OCI-LY1 (cell line): ENCODE results near the gene CWC22.

Source experiments
- CTCF ChIP-seq: fragments of 200-600 bp; sonication (generic), shearing (Covaris generic); IDR thresholded peaks from 2 replicates; pipeline ENCODE4 v1.5.1; 2017; ENCODE audit warnings: mild to moderate bottlenecking, antibody characterized with exemption, low read length, moderate library complexity, mixed read lengths
- EZH2 ChIP-seq: fragments of 200-600 bp; sonication (generic), shearing (Covaris generic); IDR thresholded peaks from 2 replicates; pipeline ENCODE4 v1.8.0; 2017; ENCODE audit warnings: borderline replicate concordance, mixed run types, mild to moderate bottlenecking, antibody characterized with exemption, low read length, moderate library complexity, mixed read lengths

GRCh38 chr2:179931502-179931901 lies 75.6 kb downstream of the CWC22 start:
- TF ChIP-seq CTCF, result no peak
- TF ChIP-seq EZH2, result no peak
